GM19324 (cell line): ENCODE results near the gene UNC5C.
A peak's percentile ranks its signal among the peaks of the same experiment; 100 is the strongest.
"Not testable (repeated sequence)": the region's sequence is repeated elsewhere in the genome, so short reads cannot be mapped to it uniquely, and the experiment has no call there.

Experiments used
- ATAC-seq: cut with Tn5 transposase; IDR thresholded peaks from one replicate; pipeline ENCODE4 v1.9.1; 2021; ENCODE audit warnings: mild to moderate bottlenecking, moderate library complexity; ENCODE audit not compliant: unreplicated experiment, low FRiP score

Gene UNC5C

DNA sequence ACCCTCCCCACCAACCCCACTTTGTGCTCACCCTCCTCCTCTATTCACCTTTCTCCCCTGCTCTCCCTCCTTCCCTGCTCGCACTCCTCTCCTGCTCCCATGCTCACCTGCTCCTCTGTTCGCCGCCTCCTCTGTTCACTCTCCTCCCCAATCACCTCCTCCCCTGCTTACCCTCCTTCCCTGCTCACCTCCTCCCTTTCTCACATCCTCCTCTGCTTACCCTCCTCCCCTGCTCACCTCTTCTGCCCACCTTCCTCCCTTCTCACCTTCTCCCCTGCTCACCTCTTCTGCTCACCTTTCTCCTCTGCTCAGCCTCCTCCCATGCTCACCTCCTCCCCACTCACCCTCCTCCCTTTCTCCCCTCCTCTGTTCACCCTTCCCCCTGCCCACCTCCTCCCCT lies 357.2 kb downstream of the UNC5C start:
- no peak for ATAC-seq

DNA sequence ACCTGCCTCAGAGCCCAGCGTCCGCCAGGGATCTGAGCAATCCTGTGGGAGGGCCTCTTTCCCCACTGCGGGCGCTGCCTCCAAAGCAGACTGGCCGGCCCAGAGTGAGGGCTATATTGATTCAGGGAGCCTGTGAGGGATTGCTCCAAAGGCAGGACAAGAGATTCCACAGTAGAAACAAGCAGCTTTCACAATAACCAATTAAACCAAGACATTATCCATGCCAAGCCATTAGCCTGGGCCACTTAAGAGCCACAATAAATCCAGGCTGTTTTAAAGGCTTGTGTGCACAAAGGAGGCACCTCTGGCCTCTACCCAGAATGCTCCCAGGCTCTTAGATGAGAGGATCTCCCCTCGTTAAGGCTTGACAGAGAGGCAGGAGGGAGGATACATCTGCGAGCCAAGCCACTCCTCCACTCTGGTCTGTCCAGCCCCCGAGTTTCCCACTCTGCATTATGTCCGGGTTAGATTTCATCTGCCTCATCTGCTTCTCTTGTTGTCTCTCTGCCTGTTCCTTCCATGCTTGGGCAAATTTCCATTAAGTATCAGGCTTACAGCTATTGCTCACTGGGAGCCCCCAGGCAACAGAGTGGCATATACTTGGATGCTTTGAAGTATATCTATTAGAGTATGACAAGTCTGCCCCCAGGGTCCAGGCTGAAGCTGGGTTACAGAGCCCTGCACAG lies 357.9 kb downstream of the UNC5C start:
- ATAC-seq, result no peak

DNA sequence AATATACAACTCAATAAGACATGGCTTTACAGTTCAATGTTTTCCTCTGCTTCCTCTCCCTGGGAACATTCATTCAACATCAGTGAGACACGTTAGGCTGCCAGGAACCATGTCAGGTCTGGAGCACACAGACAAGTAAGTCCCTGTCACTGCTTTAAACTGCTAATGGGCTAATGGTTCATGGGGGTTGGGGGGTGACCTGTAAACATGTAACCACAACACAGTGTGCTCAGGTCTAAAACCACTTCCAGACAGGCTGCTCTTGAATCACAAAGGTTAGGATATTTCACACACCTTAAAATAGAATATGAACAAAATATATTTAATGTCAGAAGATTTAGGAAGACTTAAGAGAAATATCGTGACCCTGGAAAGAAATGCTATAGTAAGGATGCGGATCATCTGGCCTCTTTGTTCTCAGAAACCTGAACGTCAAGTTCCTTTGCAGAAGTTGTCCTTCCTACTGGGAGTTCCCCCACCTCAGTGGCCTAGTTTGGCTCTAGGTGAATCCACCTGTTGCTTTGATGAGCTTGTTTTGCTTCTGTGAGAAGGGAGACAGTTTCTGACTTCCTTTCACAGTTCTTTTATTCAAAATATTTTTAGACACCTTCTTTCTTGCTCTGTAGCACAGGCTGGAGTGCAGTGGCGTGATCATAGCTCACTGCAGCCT lies 359.9 kb downstream of the UNC5C start:
- no peak for ATAC-seq

DNA sequence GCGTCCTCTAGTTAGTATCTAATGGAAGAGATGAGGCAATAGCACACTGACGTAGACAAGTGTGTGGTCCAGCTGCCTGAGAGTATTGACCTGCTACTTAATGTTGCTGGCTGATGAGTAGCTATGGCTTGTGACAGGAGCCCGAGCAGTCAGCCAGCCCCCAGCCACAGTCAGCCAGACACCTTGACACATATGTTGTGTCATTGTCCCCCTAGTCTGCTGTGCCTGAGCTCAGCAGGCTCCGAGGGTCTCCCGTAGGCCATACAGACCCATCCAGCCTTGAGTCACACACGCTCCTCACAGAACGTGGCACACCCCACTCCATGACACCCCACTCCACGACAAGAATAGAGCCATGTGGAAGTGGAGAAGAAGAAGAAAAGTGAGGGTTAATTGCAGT lies 362.1 kb downstream of the UNC5C start:
- no peak for ATAC-seq

DNA sequence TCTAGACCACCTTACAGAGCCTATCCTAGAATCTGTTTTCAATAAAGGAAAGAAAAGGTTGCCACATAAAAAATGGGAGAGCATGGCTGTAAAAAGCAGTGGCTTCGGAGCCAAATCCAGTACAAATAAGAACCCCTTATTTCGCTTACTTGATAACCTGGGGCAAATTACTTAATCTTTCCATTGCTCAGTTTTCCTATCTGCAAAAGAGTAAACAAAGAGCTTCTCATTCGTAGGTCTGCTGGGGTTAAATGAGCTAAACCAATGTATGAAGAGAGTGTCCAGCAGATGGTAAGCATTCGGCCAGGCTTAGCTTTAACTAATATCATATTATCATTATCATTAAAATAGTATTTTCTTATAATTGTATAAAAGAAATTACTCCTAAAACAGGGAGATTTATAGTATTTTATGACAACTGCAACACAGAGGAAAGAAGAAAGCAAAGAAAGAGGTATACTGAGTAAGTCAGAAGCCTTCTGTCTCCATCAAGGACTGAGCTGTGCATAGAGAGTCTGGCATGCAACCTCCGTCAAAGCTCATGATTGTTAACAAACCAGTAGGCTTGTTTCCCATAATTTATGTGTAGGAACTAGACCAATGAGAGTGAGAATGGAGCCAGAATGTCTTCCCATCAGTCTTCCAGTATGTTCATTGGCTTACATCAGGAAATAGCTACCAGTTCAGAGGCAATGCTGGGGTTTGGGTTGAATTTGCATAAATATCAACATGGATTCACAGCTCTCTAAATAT lies 364.9 kb downstream of the UNC5C start:
- no peak for ATAC-seq

DNA sequence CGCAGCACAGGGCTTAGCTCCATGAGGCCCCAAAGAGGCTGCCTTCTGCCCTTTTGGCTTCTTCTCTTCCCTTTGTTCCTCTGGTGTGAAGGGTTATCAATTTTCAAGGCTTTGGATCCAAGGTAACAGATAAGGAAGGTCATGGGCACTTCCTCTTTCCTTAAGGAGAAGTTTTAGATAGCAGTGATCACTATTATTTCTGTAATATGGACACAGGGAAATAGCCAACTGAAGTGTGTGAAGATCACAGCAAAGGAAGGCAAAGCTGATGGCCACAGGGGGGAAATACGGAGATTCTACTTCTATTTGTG lies 366.8 kb downstream of the UNC5C start:
- no peak for ATAC-seq

DNA sequence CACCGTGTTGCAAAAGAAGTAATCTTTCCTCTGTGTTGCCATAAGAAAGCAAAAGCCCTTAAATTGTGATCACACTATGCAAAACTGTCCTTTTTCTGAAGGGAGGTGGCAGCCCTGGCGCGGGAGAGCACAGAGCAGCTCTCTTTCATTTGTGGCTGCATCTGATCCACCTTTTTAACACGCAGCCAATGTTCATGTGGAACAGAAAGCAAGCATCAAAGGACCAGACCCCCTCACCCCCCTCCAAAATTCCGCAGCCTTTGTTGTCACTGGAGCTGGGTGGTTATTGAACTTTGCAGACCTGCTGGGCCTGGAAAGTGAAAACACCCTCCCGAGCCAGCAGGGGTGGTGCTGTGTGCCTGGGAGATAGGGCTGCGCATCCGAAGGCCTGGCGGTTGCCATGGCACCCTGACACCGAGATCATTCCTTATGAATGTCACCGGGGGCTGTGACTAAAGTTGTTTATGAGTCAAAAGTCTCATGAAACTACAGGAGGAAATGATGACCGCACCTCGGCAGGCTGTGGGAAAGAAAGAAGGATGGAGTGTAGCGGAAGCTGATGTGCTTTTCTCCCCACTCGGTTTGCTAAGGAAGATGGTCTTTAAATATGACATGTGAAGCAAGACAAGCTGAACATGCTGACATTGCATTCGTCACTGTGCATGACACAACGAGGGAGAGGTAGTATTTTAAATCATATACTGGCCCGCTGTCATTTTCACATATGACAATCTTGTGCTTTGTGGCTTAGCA lies 367.4 kb downstream of the UNC5C start:
- ATAC-seq, result no peak

DNA sequence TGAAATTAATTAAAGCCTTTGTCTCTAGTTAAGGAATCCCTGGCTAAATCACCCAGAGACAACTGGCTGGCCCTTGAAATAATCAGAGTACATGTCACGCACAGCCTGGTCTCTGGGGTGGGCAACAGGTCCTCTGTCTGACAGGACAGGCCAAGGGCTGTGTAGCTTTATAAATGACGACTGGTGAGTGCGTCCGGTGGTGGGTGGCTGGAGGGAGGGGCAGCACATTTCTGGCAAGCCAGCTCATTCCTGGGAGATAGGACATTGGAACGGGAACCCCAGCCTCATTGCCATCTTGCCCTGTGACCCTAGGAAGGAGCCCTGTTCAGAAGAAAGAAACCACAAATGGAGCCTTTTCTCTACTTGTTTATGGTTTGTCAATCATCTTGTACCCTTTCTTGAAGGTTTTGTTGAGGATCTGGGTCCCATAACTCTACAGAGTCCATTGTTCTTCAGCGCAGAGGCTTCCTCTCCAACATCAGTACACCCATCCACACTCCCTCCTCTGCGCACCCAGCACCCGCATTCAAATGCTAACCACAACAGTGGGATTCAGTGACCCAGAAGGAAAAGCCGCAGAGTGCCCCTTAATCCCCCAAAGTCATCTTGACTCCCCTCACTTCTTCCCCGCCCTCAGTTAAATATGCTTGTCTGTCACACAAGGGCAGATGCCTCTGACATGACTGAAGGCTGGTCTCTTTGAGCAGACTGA lies 368.1 kb downstream of the UNC5C start:
- ATAC-seq, result no peak

DNA sequence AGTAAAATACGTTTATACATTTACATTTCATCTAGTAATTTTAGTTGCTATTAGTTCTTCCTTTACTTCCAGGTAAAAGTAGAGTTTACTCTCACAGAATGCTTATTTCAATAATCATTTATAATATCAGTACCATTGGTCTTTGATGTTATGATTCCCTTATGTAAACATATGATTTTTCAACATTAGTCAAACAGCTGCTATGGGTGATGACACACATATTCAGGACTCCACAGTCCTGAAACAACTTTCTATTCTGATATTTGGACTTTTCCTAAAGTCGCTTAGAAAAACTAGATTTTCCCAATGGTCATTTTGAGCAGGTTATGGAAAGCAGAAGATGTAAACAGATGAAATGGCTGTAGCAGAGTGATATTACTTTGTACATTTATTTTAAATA lies 369.8 kb downstream of the UNC5C start:
- no peak for ATAC-seq

DNA sequence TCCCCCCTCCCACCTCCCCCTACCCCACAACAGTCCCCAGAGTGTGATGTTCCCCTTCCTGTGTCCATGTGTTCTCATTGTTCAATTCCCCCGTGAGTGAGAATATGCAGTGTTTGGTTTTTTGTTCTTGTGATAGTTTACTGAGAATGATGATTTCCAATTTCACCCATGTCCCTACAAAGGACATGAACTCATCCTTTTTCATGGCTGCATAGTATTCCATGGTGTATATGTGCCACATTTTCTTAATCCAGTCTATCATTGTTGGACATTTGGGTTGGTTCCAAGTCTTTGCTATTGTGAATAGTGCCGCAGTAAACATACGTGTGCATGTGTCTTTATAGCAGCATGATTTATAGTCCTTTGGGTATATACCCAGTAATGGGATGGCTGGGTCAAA lies 377.4 kb downstream of the UNC5C start:
- not testable (repeated sequence) for ATAC-seq

DNA sequence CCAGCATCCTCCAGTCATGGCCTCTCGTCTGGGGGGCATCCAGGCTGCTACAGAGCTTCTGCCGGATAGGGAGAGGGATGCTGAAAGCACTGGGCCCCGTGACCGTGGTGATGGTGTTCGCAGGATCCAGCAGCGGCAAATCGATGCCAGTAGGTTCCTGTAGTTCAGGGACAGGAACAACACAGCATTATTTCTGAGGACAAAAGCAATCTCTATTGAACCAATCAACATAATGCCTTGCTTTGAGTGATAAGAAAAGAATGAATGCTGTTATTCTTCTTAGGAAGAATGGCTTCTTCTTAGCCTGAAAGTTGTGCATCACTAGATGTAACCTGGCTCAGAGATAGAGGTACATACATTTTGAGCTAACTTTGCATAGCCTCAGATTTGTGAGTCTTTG lies 378.6 kb downstream of the UNC5C start:
- ATAC-seq, result no peak

DNA sequence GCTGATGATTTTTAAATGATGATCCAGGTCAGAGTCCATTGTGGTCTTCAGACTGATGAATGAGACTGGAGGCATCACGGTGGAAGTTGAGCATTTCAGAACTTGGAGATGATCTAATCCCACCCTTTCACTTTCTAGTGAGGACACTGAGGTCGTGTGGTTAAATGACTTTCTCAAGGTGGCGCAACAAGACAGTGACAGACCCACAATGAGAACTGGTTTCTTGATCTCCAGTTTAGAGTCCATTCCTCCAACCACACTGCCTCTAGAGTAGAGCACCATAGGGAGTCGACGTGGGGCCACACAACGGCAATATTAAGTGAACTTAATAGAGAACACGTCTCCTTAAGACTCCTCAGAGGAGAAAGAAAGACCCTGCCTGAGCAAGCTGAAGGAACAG lies 381.0 kb downstream of the UNC5C start:
- ATAC-seq, result no peak

DNA sequence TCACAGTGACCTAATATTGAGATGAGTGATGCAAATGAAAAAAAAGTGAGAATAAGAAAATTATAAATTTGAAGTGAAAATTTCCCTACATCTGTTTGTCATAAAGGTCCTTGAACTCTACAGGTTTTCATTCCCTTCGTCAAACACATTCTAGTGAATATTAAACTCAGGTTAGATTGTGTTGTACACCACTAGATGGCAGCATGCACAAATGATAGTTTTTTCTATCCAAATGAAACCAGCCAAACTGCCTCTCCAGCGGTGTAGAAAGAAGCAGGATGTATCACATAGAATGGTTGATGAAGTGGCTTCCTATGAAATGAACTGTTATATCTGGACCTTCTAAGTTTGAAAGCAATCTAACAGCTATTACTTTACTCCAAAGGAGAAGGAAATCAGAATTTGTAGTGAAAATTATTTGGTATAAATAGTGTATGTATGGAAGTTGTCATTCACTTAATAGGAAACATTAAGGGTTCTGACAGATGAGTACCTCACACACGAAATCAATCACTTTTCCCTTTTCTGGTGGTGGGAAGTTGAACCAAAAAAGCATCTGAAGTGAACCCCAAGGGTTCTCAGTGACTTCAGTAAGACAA lies 382.7 kb downstream of the UNC5C start:
- peak; percentile 75 for ATAC-seq

DNA sequence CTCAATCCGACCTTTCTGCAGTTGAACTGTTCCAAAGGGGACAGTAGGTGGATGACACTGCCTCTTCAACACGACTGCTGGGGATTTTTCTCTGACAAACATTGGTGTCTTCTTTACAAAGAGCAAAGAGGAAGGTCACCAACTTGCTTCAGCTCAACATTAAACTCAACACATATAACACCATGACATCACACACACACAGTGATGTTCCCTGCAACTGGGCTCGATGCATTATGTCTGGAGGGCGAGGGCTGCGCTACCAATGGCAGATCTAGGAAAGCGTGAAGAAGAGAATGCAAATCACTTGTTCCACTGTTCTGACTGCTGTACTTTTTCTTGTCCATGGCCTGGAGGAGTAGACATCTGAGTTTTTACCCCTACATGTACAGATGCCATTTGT lies 385.9 kb downstream of the UNC5C start:
- ATAC-seq, result no peak

DNA sequence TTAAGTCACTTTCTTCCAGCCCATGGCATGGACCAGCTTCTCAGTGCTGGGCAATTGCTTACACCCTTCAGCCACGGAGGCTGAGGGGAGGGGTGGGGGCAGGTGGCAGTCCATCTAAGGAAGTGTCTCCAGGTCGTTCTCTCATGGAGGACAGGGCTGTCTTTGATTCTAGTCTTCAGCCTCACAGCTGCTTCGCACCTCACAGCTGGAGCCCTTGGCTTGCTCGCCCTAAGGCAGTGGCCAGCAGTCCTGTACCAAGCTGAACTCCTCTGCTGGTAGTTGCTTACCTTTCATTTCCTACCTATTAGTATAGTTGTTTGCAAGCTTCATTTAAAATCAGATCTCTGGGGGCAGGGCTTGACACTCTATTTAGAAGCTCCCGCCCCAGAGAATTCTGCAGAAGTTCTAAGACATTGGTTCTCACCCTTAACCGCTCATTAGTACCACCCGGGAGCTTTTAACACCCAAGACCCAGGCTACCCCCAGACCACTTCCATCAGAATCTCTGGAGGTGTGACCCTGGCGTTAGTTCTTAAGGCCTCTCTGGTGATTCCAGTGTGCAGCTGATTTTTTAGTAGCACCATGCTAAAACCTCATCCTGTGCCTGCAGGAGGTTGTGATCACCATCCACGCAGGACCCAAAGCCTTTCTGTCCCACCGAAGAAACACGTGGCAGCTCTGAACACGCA lies 386.8 kb downstream of the UNC5C start:
- ATAC-seq, result no peak

DNA sequence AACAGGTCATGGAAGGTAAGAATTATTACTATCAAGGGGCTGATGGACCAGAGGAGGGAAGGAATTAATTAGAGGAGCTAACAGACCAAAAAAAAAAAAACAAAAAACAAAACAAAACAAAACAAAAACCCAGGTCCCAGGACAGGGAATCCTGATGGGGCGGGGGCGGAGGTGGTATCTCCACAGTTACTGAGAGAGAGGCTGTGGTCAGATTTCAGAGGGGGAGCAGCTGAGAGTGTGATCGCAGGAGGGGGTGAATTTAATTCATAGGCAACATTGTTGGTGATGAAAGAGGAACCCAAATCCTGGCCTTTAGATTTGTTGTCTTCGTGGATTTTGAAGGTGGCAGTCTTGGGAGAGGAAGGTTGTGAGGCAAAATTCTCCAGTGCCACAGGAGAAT lies 389.4 kb downstream of the UNC5C start:
- ATAC-seq, result no peak

DNA sequence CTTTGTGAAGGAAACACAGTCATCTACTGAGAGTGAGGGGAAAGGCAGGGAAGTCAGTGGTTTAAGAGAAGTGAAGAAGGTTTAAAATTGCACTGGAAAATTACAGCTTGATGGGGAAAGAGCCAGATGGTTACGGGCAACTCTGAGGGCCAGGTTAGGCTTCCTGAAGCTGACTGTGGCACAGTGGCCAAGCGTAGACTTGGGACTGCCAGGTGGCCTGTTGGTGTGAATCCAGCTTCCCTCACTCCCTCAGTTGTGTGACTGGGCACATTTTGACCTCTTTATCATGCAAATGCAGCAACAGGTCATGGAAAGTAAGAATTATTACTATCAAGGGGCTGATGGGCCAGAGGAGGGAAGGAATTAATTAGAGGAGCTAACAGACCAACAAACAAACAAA lies 390.1 kb downstream of the UNC5C start:
- ATAC-seq, result no peak

DNA sequence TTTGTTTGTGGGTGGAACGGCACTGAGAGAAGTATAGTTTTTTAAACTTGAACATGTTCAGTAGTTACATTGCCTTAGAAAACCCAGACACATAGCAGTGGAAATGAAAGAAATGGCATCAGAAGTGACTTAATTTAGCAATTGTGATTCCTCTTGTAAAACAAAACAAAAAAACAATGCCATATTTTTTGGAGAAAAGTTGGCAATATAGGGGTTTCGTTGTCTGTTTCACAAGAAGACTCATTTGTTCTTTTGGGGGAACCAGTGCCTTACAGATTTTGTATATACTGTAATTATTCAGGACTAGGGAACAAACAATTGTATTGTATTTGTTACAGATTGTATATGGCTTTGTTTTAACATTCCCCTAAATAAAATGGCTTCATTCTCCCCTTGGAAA lies 390.7 kb downstream of the UNC5C start:
- no peak for ATAC-seq

DNA sequence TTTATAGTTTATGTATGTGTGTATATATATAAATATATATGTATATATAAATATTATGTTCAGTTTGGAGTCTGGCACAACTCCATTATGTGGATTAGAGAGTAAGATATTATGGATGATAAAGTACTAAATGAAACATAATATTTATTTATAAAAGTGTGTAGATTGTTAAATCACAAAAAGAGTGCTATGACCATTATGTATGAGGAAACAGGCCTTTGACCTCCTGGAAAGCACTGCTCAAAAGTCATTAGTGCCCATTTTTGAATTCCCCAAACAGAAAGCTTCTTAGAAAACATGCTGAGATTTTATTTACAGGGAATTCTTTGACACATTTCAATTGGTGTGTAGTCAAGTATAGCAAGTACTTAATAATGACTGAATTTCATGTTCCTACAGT lies 391.2 kb downstream of the UNC5C start:
- ATAC-seq, result no peak

DNA sequence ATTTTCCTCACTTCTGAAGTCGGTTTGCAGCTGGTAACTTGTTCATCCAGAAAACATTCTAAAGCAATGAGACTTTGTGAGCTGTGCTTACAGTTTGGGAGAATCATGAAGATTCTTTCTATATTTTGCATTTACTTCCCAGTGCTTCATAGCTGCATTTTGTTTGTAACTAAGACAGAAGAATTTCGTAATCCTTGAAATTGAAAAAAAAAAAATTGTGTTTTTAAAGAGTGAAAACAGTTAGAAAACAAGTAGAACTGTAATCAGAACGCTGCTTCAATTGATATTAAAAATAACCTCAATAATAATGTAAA lies 392.4 kb downstream of the UNC5C start:
- ATAC-seq, result no peak
